HEK293 (cell line): ENCODE data around the gene HOTAIR.

ENCODE experiments used
- BCL11A ChIP-seq: fragments of 450-650 bp; formaldehyde crosslinking; IDR thresholded peaks from 2 replicates; pipeline ENCODE4 v1.5.1; 2016; ENCODE audit warnings: low read depth, missing biosample characterization, missing genetic modification characterization
- HOXC10 ChIP-seq: sonication (generic); formaldehyde crosslinking; IDR thresholded peaks from 2 replicates; pipeline ENCODE4 v1.8.1; 2023; ENCODE audit warnings: mild to moderate bottlenecking, missing genetic modification reagents
- KLF7 ChIP-seq: fragments of 450-650 bp; formaldehyde crosslinking; IDR thresholded peaks from 2 replicates; pipeline ENCODE4 v1.5.1; 2016; ENCODE audit warnings: missing biosample characterization, missing genetic modification characterization, borderline replicate concordance
- MEIS1 ChIP-seq: sonication (generic); formaldehyde crosslinking; IDR thresholded peaks from 2 replicates; pipeline ENCODE4 v1.8.1; 2022; ENCODE audit warnings: missing genetic modification reagents, mild to moderate bottlenecking, borderline replicate concordance
- SP3 ChIP-seq: fragments of 450-650 bp; formaldehyde crosslinking; IDR thresholded peaks from 2 replicates; pipeline ENCODE4 v1.5.1; 2016; ENCODE audit warnings: missing biosample characterization, missing genetic modification characterization
- WT1 ChIP-seq: fragments of 450-650 bp; formaldehyde crosslinking; IDR thresholded peaks from 2 replicates; pipeline ENCODE4 v1.5.1; 2016; ENCODE audit warnings: missing biosample characterization, missing genetic modification characterization
- ZEB2 ChIP-seq: fragments of 450-650 bp; formaldehyde crosslinking; IDR thresholded peaks from 2 replicates; pipeline ENCODE4 v1.5.1; 2016; ENCODE audit warnings: missing biosample characterization, missing genetic modification characterization
- ZNF10 ChIP-seq: fragments of 450-650 bp; formaldehyde crosslinking; IDR thresholded peaks from 2 replicates; pipeline ENCODE4 v1.5.1; 2017; ENCODE audit warnings: missing biosample characterization, missing genetic modification characterization
- ZNF140 ChIP-seq: fragments of 450-650 bp; formaldehyde crosslinking; IDR thresholded peaks from 2 replicates; pipeline ENCODE4 v1.5.1; 2016; ENCODE audit warnings: missing biosample characterization, missing genetic modification characterization
- ZNF2 ChIP-seq: fragments of 450-650 bp; formaldehyde crosslinking; IDR thresholded peaks from 2 replicates; pipeline ENCODE4 v1.5.1; 2016; ENCODE audit warnings: missing biosample characterization, missing genetic modification characterization
- ZNF211 ChIP-seq: fragments of 450-650 bp; formaldehyde crosslinking; IDR thresholded peaks from 2 replicates; pipeline ENCODE4 v1.5.1; 2016; ENCODE audit warnings: low read depth, missing biosample characterization, missing genetic modification characterization
- ZNF292 ChIP-seq: fragments of 450-650 bp; formaldehyde crosslinking; IDR thresholded peaks from 2 replicates; pipeline ENCODE4 v1.5.1; 2016; ENCODE audit warnings: low read depth, missing biosample characterization, missing genetic modification characterization, borderline replicate concordance
- ZNF350 ChIP-seq: fragments of 450-650 bp; formaldehyde crosslinking; IDR thresholded peaks from 2 replicates; pipeline ENCODE4 v1.5.0; 2017; ENCODE audit warnings: missing biosample characterization, mild to moderate bottlenecking, missing genetic modification characterization
- ZNF404 ChIP-seq: fragments of 450-650 bp; formaldehyde crosslinking; IDR thresholded peaks from 2 replicates; pipeline ENCODE4 v1.5.1; 2017; ENCODE audit warnings: missing biosample characterization, missing genetic modification characterization
- ZNF416 ChIP-seq: fragments of 450-650 bp; formaldehyde crosslinking; IDR thresholded peaks from 2 replicates; pipeline ENCODE4 v1.5.1; 2016; ENCODE audit warnings: missing biosample characterization, missing genetic modification characterization
- ZNF473 ChIP-seq: fragments of 450-650 bp; formaldehyde crosslinking; IDR thresholded peaks from 2 replicates; pipeline ENCODE4 v1.5.1; 2017; ENCODE audit warnings: missing biosample characterization, missing genetic modification characterization
- ZNF571 ChIP-seq: fragments of 450-650 bp; formaldehyde crosslinking; IDR thresholded peaks from 2 replicates; pipeline ENCODE4 v1.5.0; 2017; ENCODE audit warnings: missing biosample characterization, missing genetic modification characterization
- ZNF830 ChIP-seq: fragments of 450-650 bp; IDR thresholded peaks from 2 replicates; pipeline ENCODE4 v1.5.0; 2018; ENCODE audit warnings: missing biosample characterization, missing genetic modification characterization, low read depth, mild to moderate bottlenecking, moderate library complexity
- ZNF837 ChIP-seq: fragments of 450-650 bp; formaldehyde crosslinking; IDR thresholded peaks from 2 replicates; pipeline ENCODE4 v1.5.1; 2016; ENCODE audit warnings: missing biosample characterization, missing genetic modification characterization
- TF ChIP-seq, protein P1 (sequence below): fragments of 450-650 bp; formaldehyde crosslinking; IDR thresholded peaks from 2 replicates; pipeline ENCODE4 v1.5.1; 2016; ENCODE audit warnings: missing biosample characterization, missing genetic modification characterization
- TF ChIP-seq, protein P2 (sequence below): fragments of 450-650 bp; formaldehyde crosslinking; IDR thresholded peaks from 2 replicates; pipeline ENCODE4 v1.5.1; 2017; ENCODE audit warnings: missing biosample characterization, missing genetic modification characterization
- TF ChIP-seq, protein P3 (sequence below): fragments of 450-650 bp; formaldehyde crosslinking; IDR thresholded peaks from 2 replicates; pipeline ENCODE4 v1.5.1; 2016; ENCODE audit warnings: missing biosample characterization, missing genetic modification characterization, low read depth
- TF ChIP-seq, protein P4 (sequence below): fragments of 450-650 bp; formaldehyde crosslinking; IDR thresholded peaks from 2 replicates; pipeline ENCODE4 v1.5.1; 2016; ENCODE audit warnings: missing biosample characterization, missing genetic modification characterization
- TF ChIP-seq, protein P5 (sequence below): fragments of 450-650 bp; formaldehyde crosslinking; IDR thresholded peaks from 2 replicates; pipeline ENCODE4 v1.5.1; 2016; ENCODE audit warnings: missing biosample characterization, missing genetic modification characterization
- TF ChIP-seq, protein P6 (sequence below): fragments of 450-650 bp; formaldehyde crosslinking; conservative IDR thresholded peaks from 2 replicates; pipeline ENCODE4 v1.5.1; 2016; ENCODE audit warnings: low read depth, missing biosample characterization, missing genetic modification characterization

HOTAIR gene

DNA sequence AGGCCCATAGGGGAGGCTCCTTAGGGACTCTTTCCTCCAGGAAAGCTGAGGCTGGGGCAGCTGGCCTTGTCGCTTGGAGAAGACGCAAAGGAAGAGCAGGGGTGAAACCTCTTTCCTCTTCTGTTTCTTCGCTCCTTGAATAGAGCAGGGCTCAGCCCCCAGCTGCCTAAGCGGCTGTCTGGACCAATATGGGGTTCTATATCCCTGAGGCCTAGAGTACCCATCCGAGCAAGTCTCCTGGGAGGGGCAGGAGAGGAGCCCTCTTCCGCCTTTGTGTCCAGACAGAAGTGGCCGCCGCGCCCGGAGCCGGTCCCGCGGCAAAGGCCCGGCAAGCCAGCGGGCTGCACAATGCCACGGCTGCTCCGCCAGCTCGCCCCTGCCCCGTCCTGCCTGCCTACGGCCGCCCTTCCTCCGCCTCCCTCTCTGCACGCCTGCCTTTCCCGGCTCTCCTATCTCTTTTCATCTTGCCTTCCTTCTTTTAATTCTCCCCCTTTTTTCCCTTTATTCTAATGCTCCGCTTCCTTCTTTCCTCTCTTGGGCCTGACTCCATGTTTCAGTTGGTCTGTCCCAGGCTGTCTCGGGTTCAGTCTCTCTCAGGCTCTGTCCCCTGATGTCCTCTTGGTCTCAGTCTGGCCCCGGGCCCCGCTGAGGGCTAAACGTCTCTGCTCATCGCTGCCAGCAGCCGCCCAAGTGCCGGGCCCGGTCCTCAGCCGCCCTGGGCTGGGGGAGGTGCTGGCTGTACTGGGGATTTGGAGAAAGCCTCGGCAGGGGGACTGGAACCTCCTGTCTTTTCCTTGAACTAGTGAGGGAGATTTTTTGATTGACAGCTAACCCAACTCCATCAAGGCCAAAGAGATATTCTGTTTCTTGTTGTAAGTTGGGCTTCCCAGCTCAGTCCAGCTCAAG, 22.7 kb upstream of the HOTAIR start (continued):
- TF ChIP-seq ZNF830 (tag by site-specific recombination) = no peak
- TF ChIP-seq, protein P1, sequence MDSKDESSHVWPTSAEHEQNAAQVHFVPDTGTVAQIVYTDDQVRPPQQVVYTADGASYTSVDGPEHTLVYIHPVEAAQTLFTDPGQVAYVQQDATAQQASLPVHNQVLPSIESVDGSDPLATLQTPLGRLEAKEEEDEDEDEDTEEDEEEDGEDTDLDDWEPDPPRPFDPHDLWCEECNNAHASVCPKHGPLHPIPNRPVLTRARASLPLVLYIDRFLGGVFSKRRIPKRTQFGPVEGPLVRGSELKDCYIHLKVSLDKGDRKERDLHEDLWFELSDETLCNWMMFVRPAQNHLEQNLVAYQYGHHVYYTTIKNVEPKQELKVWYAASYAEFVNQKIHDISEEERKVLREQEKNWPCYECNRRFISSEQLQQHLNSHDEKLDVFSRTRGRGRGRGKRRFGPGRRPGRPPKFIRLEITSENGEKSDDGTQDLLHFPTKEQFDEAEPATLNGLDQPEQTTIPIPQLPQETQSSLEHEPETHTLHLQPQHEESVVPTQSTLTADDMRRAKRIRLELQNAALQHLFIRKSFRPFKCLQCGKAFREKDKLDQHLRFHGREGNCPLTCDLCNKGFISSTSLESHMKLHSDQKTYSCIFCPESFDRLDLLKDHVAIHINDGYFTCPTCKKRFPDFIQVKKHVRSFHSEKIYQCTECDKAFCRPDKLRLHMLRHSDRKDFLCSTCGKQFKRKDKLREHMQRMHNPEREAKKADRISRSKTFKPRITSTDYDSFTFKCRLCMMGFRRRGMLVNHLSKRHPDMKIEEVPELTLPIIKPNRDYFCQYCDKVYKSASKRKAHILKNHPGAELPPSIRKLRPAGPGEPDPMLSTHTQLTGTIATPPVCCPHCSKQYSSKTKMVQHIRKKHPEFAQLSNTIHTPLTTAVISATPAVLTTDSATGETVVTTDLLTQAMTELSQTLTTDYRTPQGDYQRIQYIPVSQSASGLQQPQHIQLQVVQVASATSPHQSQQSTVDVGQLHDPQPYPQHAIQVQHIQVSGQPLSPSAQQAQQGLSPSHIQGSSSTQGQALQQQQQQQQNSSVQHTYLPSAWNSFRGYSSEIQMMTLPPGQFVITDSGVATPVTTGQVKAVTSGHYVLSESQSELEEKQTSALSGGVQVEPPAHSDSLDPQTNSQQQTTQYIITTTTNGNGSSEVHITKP (tag by site-specific recombination) = peak; percentile 8
- TF ChIP-seq, protein P2, sequence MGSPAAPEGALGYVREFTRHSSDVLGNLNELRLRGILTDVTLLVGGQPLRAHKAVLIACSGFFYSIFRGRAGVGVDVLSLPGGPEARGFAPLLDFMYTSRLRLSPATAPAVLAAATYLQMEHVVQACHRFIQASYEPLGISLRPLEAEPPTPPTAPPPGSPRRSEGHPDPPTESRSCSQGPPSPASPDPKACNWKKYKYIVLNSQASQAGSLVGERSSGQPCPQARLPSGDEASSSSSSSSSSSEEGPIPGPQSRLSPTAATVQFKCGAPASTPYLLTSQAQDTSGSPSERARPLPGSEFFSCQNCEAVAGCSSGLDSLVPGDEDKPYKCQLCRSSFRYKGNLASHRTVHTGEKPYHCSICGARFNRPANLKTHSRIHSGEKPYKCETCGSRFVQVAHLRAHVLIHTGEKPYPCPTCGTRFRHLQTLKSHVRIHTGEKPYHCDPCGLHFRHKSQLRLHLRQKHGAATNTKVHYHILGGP (tag by site-specific recombination) = no peak
- no peak for TF ChIP-seq HOXC10 (CRISPR knock-in tag)
- no peak for TF ChIP-seq ZNF404
- TF ChIP-seq ZNF2 = peak; percentile 66
- no peak for TF ChIP-seq ZNF837
- TF ChIP-seq ZNF211 = no peak
- TF ChIP-seq ZNF10 (tag by site-specific recombination) = peak; percentile 14; the same call in 1 of the 2 replicates
- TF ChIP-seq ZNF571 = no peak
- no peak for TF ChIP-seq KLF7 (tag by site-specific recombination)
- no peak for TF ChIP-seq ZNF473 (tag by site-specific recombination)
- TF ChIP-seq ZNF416 (tag by site-specific recombination) = no peak
- TF ChIP-seq, protein P3, sequence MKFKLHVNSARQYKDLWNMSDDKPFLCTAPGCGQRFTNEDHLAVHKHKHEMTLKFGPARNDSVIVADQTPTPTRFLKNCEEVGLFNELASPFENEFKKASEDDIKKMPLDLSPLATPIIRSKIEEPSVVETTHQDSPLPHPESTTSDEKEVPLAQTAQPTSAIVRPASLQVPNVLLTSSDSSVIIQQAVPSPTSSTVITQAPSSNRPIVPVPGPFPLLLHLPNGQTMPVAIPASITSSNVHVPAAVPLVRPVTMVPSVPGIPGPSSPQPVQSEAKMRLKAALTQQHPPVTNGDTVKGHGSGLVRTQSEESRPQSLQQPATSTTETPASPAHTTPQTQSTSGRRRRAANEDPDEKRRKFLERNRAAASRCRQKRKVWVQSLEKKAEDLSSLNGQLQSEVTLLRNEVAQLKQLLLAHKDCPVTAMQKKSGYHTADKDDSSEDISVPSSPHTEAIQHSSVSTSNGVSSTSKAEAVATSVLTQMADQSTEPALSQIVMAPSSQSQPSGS (tag by site-specific recombination) = no peak
- TF ChIP-seq MEIS1 (CRISPR knock-in tag) = no peak
- TF ChIP-seq SP3 (tag by site-specific recombination) = no peak
- TF ChIP-seq ZNF350 (tag by site-specific recombination) = no peak
- TF ChIP-seq, protein P4, sequence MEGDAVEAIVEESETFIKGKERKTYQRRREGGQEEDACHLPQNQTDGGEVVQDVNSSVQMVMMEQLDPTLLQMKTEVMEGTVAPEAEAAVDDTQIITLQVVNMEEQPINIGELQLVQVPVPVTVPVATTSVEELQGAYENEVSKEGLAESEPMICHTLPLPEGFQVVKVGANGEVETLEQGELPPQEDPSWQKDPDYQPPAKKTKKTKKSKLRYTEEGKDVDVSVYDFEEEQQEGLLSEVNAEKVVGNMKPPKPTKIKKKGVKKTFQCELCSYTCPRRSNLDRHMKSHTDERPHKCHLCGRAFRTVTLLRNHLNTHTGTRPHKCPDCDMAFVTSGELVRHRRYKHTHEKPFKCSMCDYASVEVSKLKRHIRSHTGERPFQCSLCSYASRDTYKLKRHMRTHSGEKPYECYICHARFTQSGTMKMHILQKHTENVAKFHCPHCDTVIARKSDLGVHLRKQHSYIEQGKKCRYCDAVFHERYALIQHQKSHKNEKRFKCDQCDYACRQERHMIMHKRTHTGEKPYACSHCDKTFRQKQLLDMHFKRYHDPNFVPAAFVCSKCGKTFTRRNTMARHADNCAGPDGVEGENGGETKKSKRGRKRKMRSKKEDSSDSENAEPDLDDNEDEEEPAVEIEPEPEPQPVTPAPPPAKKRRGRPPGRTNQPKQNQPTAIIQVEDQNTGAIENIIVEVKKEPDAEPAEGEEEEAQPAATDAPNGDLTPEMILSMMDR (tag by site-specific recombination) = no peak
- TF ChIP-seq ZNF140 = no peak
- no peak for TF ChIP-seq ZEB2 (tag by site-specific recombination)
- no peak; the same call in 1 of the 2 replicates for TF ChIP-seq WT1 (tag by site-specific recombination)
- no peak for TF ChIP-seq BCL11A (tag by site-specific recombination)
- TF ChIP-seq, protein P5, sequence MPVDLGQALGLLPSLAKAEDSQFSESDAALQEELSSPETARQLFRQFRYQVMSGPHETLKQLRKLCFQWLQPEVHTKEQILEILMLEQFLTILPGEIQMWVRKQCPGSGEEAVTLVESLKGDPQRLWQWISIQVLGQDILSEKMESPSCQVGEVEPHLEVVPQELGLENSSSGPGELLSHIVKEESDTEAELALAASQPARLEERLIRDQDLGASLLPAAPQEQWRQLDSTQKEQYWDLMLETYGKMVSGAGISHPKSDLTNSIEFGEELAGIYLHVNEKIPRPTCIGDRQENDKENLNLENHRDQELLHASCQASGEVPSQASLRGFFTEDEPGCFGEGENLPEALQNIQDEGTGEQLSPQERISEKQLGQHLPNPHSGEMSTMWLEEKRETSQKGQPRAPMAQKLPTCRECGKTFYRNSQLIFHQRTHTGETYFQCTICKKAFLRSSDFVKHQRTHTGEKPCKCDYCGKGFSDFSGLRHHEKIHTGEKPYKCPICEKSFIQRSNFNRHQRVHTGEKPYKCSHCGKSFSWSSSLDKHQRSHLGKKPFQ = no peak
- TF ChIP-seq ZNF292 (tag by site-specific recombination) = no peak
- TF ChIP-seq, protein P6, sequence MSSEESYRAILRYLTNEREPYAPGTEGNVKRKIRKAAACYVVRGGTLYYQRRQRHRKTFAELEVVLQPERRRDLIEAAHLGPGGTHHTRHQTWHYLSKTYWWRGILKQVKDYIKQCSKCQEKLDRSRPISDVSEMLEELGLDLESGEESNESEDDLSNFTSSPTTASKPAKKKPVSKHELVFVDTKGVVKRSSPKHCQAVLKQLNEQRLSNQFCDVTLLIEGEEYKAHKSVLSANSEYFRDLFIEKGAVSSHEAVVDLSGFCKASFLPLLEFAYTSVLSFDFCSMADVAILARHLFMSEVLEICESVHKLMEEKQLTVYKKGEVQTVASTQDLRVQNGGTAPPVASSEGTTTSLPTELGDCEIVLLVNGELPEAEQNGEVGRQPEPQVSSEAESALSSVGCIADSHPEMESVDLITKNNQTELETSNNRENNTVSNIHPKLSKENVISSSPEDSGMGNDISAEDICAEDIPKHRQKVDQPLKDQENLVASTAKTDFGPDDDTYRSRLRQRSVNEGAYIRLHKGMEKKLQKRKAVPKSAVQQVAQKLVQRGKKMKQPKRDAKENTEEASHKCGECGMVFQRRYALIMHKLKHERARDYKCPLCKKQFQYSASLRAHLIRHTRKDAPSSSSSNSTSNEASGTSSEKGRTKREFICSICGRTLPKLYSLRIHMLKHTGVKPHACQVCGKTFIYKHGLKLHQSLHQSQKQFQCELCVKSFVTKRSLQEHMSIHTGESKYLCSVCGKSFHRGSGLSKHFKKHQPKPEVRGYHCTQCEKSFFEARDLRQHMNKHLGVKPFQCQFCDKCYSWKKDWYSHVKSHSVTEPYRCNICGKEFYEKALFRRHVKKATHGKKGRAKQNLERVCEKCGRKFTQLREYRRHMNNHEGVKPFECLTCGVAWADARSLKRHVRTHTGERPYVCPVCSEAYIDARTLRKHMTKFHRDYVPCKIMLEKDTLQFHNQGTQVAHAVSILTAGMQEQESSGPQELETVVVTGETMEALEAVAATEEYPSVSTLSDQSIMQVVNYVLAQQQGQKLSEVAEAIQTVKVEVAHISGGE (tag by site-specific recombination) = no peak; the same call in 1 of the 2 replicates
